ENCODE measurements around the gene CAMK1D.

The CAMK1D gene

GRCh38 chr10:12635127-12635541 is 285.8 kb downstream of the CAMK1D start:
- Histone ChIP-seq H3K9ac (ENCODE audit: low read length) (no peak overlapping the region), H3K4me2 (ENCODE audit: low read depth, low read length) (no peak overlapping the region)

GRCh38 chr10:12636571-12636970 is 287.2 kb downstream of the CAMK1D start:
- peaks cover 2% of the 10 kb centered on the region; the same call in 1 of the 2 replicates for H3K4me1 ChIP-seq (ENCODE audit: low read length)
- no peak overlapping the region for H2AFZ ChIP-seq (ENCODE audit: low read length)
- H3K9me2 ChIP-seq (replicated peaks; ENCODE audit: insufficient read depth, low read length): no peaks in the 10 kb centered on the region
- H3K36me3 ChIP-seq (replicated peaks; ENCODE audit: insufficient read depth, low read length): 0 out of 2 replicates have a peak, but pooled peaks cover 2% of the 10 kb centered on the region
- H3K4me3 ChIP-seq (ENCODE audit: low read length): no peak overlapping the region
- no peak overlapping the region for H3K9ac ChIP-seq (ENCODE audit: low read length)
- DNase-seq: no peak
- H3F3A ChIP-seq (ENCODE audit: insufficient read depth, low read length): no peaks in the 10 kb centered on the region
- TF ChIP-seq CTCF (IDR thresholded peaks at IDR 0.05; ENCODE audit: low read length): no peak
- no peak for TF ChIP-seq EZH2 (optimal IDR thresholded peaks at IDR 0.05; ENCODE audit: low read depth, low read length)
- TF ChIP-seq EZH2phosphoT487 (IDR thresholded peaks at IDR 0.05; ENCODE audit: low read length): no peak
- no peak overlapping the region for H3K27ac ChIP-seq (ENCODE audit: low read length)
- H3K79me2 ChIP-seq (ENCODE audit: low read length): 0 out of 2 replicates have a peak, but pooled peaks cover 3% of the 10 kb centered on the region
- H3K27me3 ChIP-seq (replicated peaks; ENCODE audit: insufficient read depth, low read length): no peaks in the 10 kb centered on the region
- H3K4me2 ChIP-seq (ENCODE audit: low read depth, low read length): no peak overlapping the region
- no peaks in the 10 kb centered on the region for H4K20me1 ChIP-seq (ENCODE audit: insufficient read depth, low read length)
- no peaks in the 10 kb centered on the region for H3K9me3 ChIP-seq (replicated peaks; ENCODE audit: insufficient read depth, low read length)

More at GRCh38 chr10:12635127-12635541, 285.8 kb downstream of the CAMK1D start:
- no peak for DNase-seq
- Histone ChIP-seq H3K27me3 (replicated peaks; ENCODE audit: insufficient read depth, low read length) (no peaks in the 10 kb centered on the region), H3K36me3 (replicated peaks; ENCODE audit: insufficient read depth, low read length) (no peaks in the 10 kb centered on the region), H3K4me3 (ENCODE audit: low read length) (no peak overlapping the region), H3F3A (ENCODE audit: insufficient read depth, low read length) (no peaks in the 10 kb centered on the region), H3K9me2 (replicated peaks; ENCODE audit: insufficient read depth, low read length) (no peaks in the 10 kb centered on the region), H3K27ac (ENCODE audit: low read length) (no peak overlapping the region), H3K4me1 (ENCODE audit: low read length) (peaks cover 2% of the 10 kb centered on the region; the same call in 1 of the 2 replicates), H3K79me2 (ENCODE audit: low read length) (0 out of 2 replicates have a peak, but pooled peaks cover 7% of the 10 kb centered on the region), H2AFZ (ENCODE audit: low read length) (no peak overlapping the region), H3K9me3 (replicated peaks; ENCODE audit: insufficient read depth, low read length) (no peaks in the 10 kb centered on the region), H4K20me1 (ENCODE audit: insufficient read depth, low read length) (no peaks in the 10 kb centered on the region)
- TF ChIP-seq CTCF (IDR thresholded peaks at IDR 0.05; ENCODE audit: low read length) (no peak), EZH2phosphoT487 (IDR thresholded peaks at IDR 0.05; ENCODE audit: low read length) (no peak), EZH2 (optimal IDR thresholded peaks at IDR 0.05; ENCODE audit: low read depth, low read length) (no peak)

- Histone ChIP-seq H3F3A (ENCODE audit: insufficient read depth, low read length) (no peaks in the 10 kb centered on the region), H3K27me3 (replicated peaks; ENCODE audit: insufficient read depth, low read length) (no peaks in the 10 kb centered on the region), H3K9me3 (replicated peaks; ENCODE audit: insufficient read depth, low read length) (no peaks in the 10 kb centered on the region), H3K27ac (ENCODE audit: low read length) (no peak overlapping the region), H3K9ac (ENCODE audit: low read length) (no peak overlapping the region), H3K9me2 (replicated peaks; ENCODE audit: insufficient read depth, low read length) (no peaks in the 10 kb centered on the region), H3K4me2 (ENCODE audit: low read depth, low read length) (no peak overlapping the region), H4K20me1 (ENCODE audit: insufficient read depth, low read length) (no peaks in the 10 kb centered on the region), H3K4me1 (ENCODE audit: low read length) (peaks cover 2% of the 10 kb centered on the region; the same call in 1 of the 2 replicates), H3K36me3 (replicated peaks; ENCODE audit: insufficient read depth, low read length) (0 out of 2 replicates have a peak, but pooled peaks cover 2% of the 10 kb centered on the region), H3K4me3 (ENCODE audit: low read length) (no peak overlapping the region), H3K79me2 (ENCODE audit: low read length) (0 out of 2 replicates have a peak, but pooled peaks cover 3% of the 10 kb centered on the region), H2AFZ (ENCODE audit: low read length) (no peak overlapping the region)
- no peak for DNase-seq
- TF ChIP-seq CTCF (IDR thresholded peaks at IDR 0.05; ENCODE audit: low read length): no peak
- TF ChIP-seq EZH2 (optimal IDR thresholded peaks at IDR 0.05; ENCODE audit: low read depth, low read length): no peak
- TF ChIP-seq EZH2phosphoT487 (IDR thresholded peaks at IDR 0.05; ENCODE audit: low read length): no peak
Observed at GRCh38 chr10:12637649-12638048, 288.3 kb downstream of the CAMK1D start.
